ENCODE results near the gene CCR7.

Gene CCR7

GRCh38 chr17:40532520-40533253 is 32.6 kb downstream of the CCR7 start:
- DNase-seq, result no peak

- DNase-seq, result peak; percentile 10
These were observed 34.0 kb downstream of the CCR7 start for GRCh38 chr17:40531051-40531991.

GRCh38 chr17:40530531-40530994 is 34.7 kb downstream of the CCR7 start:
- DNase-seq, result no peak

GRCh38 chr17:40529991-40530390 is 35.3 kb downstream of the CCR7 start:
- no peak for DNase-seq

- DNase-seq, result no peak
These were observed 36.4 kb downstream of the CCR7 start for GRCh38 chr17:40528692-40529417.

GRCh38 chr17:40526668-40527067 is 38.6 kb downstream of the CCR7 start:
- DNase-seq, result no peak

- DNase-seq, result no peak
These were observed 40.0 kb downstream of the CCR7 start for GRCh38 chr17:40525294-40525693.

GRCh38 chr17:40524243-40524965 is 40.9 kb downstream of the CCR7 start:
- DNase-seq, result no peak

GRCh38 chr17:40522961-40523310 is 42.3 kb downstream of the CCR7 start:
- no peak for DNase-seq

GRCh38 chr17:40522250-40522960 is 42.9 kb downstream of the CCR7 start:
- no peak for DNase-seq

GRCh38 chr17:40520991-40521453 is 44.2 kb downstream of the CCR7 start:
- no peak for DNase-seq

- DNase-seq, result no peak
These were observed 46.0 kb downstream of the CCR7 start for GRCh38 chr17:40519089-40519775.

- no peak for DNase-seq
These were observed 46.7 kb downstream of the CCR7 start for GRCh38 chr17:40518401-40519088.

- DNase-seq, result no peak
These were observed 47.3 kb downstream of the CCR7 start for GRCh38 chr17:40517981-40518380.

GRCh38 chr17:40517286-40517662 is 48.0 kb downstream of the CCR7 start:
- no peak for DNase-seq

- no peak for DNase-seq
These were observed 48.5 kb downstream of the CCR7 start for GRCh38 chr17:40516581-40517285.

- no peak for DNase-seq
These were observed 49.7 kb downstream of the CCR7 start for GRCh38 chr17:40515491-40516041.

- DNase-seq, result no peak
These were observed 50.3 kb downstream of the CCR7 start for GRCh38 chr17:40515011-40515410.
